Measurements from ENCODE around the gene GPSM3. TPM values are rescaled to one million over a fixed set of nuclear protein-coding genes. Genes with fewer than 3 reads are reported as not detected.
"Not testable (repeated sequence)": the region's sequence is repeated elsewhere in the genome, so short reads cannot be mapped to it uniquely, and the experiment has no call there.

GPSM3 gene
- total RNA-seq, 1 donor from 2014 or later: 4.5 TPM

DNA sequence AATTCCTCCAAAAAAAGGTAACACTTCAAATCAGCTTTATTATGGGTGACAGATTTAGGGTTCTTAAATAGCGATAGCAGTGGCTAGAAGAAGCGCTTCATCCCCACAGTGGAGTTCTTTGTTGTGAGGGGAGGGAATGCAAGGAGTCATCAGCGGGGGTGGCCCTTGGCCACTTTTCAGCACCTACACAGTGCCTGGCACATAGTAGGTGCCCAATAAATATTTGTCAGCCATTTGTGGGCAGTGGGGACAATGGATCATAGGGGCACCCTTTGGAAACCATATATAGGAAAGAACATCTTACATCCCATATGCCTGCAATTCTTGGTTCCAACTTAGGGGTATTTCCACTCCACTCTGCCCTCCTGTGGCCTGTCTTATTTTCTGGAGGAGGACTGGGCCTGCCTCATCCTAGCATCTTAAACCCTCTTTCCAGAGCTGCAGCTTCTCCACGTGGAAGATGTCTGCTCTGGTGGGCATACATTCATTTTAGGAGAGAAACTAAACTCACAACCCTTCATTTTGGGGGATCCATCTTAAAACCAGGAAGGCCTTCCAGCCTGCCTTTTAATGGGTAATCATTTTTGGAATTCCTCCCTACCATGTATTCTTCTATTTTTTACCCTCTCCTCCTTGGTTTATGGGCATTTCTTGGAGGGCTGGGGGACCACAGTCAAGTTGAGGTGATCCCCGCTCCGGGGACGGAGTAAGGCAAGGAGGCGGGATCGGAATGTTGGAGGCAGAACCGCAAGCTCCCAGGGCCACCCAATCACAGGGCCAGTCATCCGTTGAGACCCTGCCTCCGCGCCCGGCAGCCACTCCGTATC lies 2.6 kb upstream of the GPSM3 start:
- H3K4me1 ChIP-seq: peaks cover 32% of the 10 kb centered on the region
- Mint-ChIP-seq H3K36me3 (peaks cover 2% of the 10 kb centered on the region), H3K4me3 (peak overlapping the region; percentile 93), H3K4me1 (peaks cover 51% of the 10 kb centered on the region), H3K27me3 (ENCODE audit: insufficient read depth, low read depth) (peaks cover 2% of the 10 kb centered on the region), H3K27ac (peak overlapping the region; percentile 99), H3K9me3 (no peaks in the 10 kb centered on the region)
- H3K79me2 ChIP-seq (ENCODE audit: low read depth): peaks cover 10% of the 10 kb centered on the region
- peak; percentile 53 for DNase-seq (ENCODE audit: low spot score)
- H3F3A ChIP-seq (ENCODE audit: low read depth): peaks cover 33% of the 10 kb centered on the region
- peak overlapping the region; percentile 54 for H3K4me3 ChIP-seq
- peak overlapping the region; percentile 31 for H3K9ac ChIP-seq
- no peaks in the 10 kb centered on the region for H3K9me3 ChIP-seq (ENCODE audit: low read depth)
- peak overlapping the region; percentile 82 for H3K4me2 ChIP-seq
- no peak overlapping the region for H2AFZ ChIP-seq (replicated peaks)
- H3K27me3 ChIP-seq: no peaks in the 10 kb centered on the region
- no peaks in the 10 kb centered on the region for H4K20me1 ChIP-seq (ENCODE audit: low read depth)
- peak overlapping the region; percentile 72 for H3K27ac ChIP-seq
- H3K36me3 ChIP-seq: no peaks in the 10 kb centered on the region
- TF ChIP-seq, protein P1, sequence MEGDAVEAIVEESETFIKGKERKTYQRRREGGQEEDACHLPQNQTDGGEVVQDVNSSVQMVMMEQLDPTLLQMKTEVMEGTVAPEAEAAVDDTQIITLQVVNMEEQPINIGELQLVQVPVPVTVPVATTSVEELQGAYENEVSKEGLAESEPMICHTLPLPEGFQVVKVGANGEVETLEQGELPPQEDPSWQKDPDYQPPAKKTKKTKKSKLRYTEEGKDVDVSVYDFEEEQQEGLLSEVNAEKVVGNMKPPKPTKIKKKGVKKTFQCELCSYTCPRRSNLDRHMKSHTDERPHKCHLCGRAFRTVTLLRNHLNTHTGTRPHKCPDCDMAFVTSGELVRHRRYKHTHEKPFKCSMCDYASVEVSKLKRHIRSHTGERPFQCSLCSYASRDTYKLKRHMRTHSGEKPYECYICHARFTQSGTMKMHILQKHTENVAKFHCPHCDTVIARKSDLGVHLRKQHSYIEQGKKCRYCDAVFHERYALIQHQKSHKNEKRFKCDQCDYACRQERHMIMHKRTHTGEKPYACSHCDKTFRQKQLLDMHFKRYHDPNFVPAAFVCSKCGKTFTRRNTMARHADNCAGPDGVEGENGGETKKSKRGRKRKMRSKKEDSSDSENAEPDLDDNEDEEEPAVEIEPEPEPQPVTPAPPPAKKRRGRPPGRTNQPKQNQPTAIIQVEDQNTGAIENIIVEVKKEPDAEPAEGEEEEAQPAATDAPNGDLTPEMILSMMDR (IDR thresholded peaks at IDR 0.05): peak; percentile 37
- TF ChIP-seq EZH2 (IDR thresholded peaks at IDR 0.05): no peak

DNA sequence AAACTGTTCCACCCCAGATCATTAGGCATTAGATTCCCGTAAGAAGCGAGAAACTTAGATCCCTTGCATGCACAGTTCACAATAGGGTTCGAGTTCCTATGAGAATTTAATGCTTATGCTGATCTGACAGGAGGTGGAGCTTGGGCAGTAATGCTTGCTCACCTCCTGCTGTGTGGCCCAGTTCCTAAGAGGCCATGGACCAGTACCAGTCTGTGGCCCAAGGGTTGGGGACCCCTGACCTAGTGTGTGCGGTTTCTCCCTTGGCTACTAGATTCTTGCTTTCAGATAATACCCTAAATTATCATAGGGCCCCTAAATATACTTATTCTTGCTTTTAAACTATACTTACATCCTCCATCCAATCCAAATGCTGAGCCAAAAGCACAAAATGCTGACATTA lies 1.9 kb upstream of the GPSM3 start:
- peaks cover 2% of the 10 kb centered on the region for H3K36me3 Mint-ChIP-seq
- no peaks in the 10 kb centered on the region for H3K27me3 ChIP-seq
- peaks cover 16% of the 10 kb centered on the region for H3K79me2 ChIP-seq (ENCODE audit: low read depth)
- DNase-seq (ENCODE audit: low spot score): no peak
- no peak overlapping the region for H2AFZ ChIP-seq (replicated peaks)
- H3K9me3 Mint-ChIP-seq: no peaks in the 10 kb centered on the region
- peaks cover 2% of the 10 kb centered on the region for H3K27me3 Mint-ChIP-seq (ENCODE audit: insufficient read depth, low read depth)
- peak overlapping the region; percentile 93 for H3K4me3 Mint-ChIP-seq
- no peaks in the 10 kb centered on the region for H3K36me3 ChIP-seq
- H3K9ac ChIP-seq: no peak overlapping the region
- TF ChIP-seq EZH2phosphoT487 (IDR thresholded peaks at IDR 0.05) (no peak), EZH2 (IDR thresholded peaks at IDR 0.05) (no peak)
- TF ChIP-seq, protein P1 (IDR thresholded peaks at IDR 0.05): no peak
- no peaks in the 10 kb centered on the region for H4K20me1 ChIP-seq (ENCODE audit: low read depth)
- H3K4me1 ChIP-seq: peaks cover 32% of the 10 kb centered on the region
- peak overlapping the region; percentile 99 for H3K27ac Mint-ChIP-seq
- H3F3A ChIP-seq (ENCODE audit: low read depth): peaks cover 33% of the 10 kb centered on the region
- no peak overlapping the region for H3K27ac ChIP-seq
- H3K4me1 Mint-ChIP-seq: peaks cover 47% of the 10 kb centered on the region
- H3K4me2 ChIP-seq: peak overlapping the region; percentile 82
- H3K9me3 ChIP-seq (ENCODE audit: low read depth): no peaks in the 10 kb centered on the region
- H3K4me3 ChIP-seq: no peak overlapping the region

DNA sequence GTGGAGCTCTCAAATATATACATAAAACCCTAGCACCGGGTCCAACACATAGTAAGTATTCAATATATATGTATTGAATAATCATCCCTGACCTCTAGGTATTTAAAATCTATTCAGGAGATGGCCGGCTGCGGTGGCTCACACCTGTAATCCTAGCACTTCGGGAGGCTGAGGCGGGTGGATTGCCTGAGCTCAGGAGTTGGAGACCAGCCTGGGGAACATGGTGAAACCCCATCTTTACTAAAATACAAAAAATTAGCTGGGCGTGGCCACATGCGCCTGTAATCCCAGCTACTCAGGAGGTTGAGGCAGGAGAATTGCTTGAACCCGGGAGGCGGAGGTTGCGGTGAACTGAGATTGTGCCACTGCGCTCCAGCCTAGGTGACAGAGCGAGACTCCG lies 653 bp upstream of the GPSM3 start:
- H3K27me3 ChIP-seq; H3K27me3 Mint-ChIP-seq (ENCODE audit: insufficient read depth, low read depth); H4K20me1 ChIP-seq (ENCODE audit: low read depth); H3K36me3 Mint-ChIP-seq; H3K4me3 Mint-ChIP-seq; H3K9ac ChIP-seq; H2AFZ ChIP-seq (replicated peaks); H3K9me3 ChIP-seq (ENCODE audit: low read depth); H3K27ac ChIP-seq; DNase-seq (ENCODE audit: low spot score); H3K4me3 ChIP-seq; H3K36me3 ChIP-seq; H3K9me3 Mint-ChIP-seq: not testable (repeated sequence)
- Histone ChIP-seq H3K79me2 (ENCODE audit: low read depth) (peaks cover 29% of the 10 kb centered on the region), H3K4me2 (peak overlapping the region; percentile 50), H3K4me1 (peaks cover 32% of the 10 kb centered on the region), H3F3A (ENCODE audit: low read depth) (peaks cover 40% of the 10 kb centered on the region)
- Mint-ChIP-seq H3K27ac (peak overlapping the region; percentile 91), H3K4me1 (peaks cover 57% of the 10 kb centered on the region)

All from neural progenitor cell (in vitro differentiated cells).